Upper lobe of right lung (tissue), 1 donor: ENCODE measurements around the gene CLOCK. TPM values are rescaled to one million over a fixed set of nuclear protein-coding genes. Genes with fewer than 3 reads are reported as not detected.

Experiments
- ATAC-seq: fragments of 200-7000 bp; cut with Tn5 transposase; one replicate; pipeline ENCODE4 v1.9.1; 2020; ENCODE audit warnings: mild to moderate bottlenecking, moderate library complexity
- DNase-seq: peaks from one replicate; pipeline ENCODE4 v3.0.0-alpha.2; 2020
- H3K27ac ChIP-seq: fragments of 200-600 bp; one replicate; pipeline ENCODE4 v1.8.0; 2022
- H3K27me3 ChIP-seq: fragments of 200-600 bp; one replicate; pipeline ENCODE4 v1.8.0; 2022; ENCODE audit warnings: mild to moderate bottlenecking
- H3K36me3 ChIP-seq: fragments of 200-600 bp; one replicate; pipeline ENCODE4 v1.8.0; 2022
- H3K4me1 ChIP-seq: fragments of 200-600 bp; one replicate; pipeline ENCODE4 v1.8.0; 2022
- H3K4me3 ChIP-seq: fragments of 200-600 bp; one replicate; pipeline ENCODE4 v1.8.0; 2022; ENCODE audit warnings: mild to moderate bottlenecking
- H3K9me3 ChIP-seq: fragments of 200-600 bp; one replicate; pipeline ENCODE4 v1.8.0; 2022
- CTCF ChIP-seq: fragments of 200-600 bp; IDR thresholded peaks from one replicate; pipeline ENCODE4 v1.8.0; 2022; ENCODE audit warnings: antibody characterized with exemption
- intact Hi-C: fragments of 100-400 bp; cut with DNase I; formaldehyde crosslinking; loops from one replicate; pipeline ENCODE4 v1.11.0; 2022
- total RNA-seq: library from RNA; stranded (reverse); fragmentation: NEBNext Ultra II Directional; extraction: Animal tissue kit (Norgen Biotek cat#: 25700); gene quantifications from one replicate; pipeline ENCODE4 v1.2.1, GENCODE V29; 2021
- donor health status: DM: no; HTN: yes; CAD: no; lungs with severe emphysema.

CLOCK gene
- total RNA-seq, 1 donor from 2014 or later, result 24.2 TPM

GRCh38 chr4:55458164-55458563 is 88.5 kb downstream of the CLOCK start:
- no peak for ATAC-seq
- intact Hi-C loops, result no loop called here
- DNase-seq, result no peak
- Histone ChIP-seq H3K4me1 (no peaks in the 10 kb centered on the region), H3K27ac (no peak overlapping the region), H3K27me3 (no peaks in the 10 kb centered on the region), H3K9me3 (no peaks in the 10 kb centered on the region), H3K4me3 (no peak overlapping the region), H3K36me3 (peaks cover 13% of the 10 kb centered on the region)
- TF ChIP-seq CTCF, result no peak

- intact Hi-C loops, result no loop called here
- no peak for DNase-seq
- Histone ChIP-seq H3K27me3 (no peaks in the 10 kb centered on the region), H3K4me3 (no peak overlapping the region), H3K9me3 (no peaks in the 10 kb centered on the region), H3K36me3 (peaks cover 63% of the 10 kb centered on the region), H3K4me1 (no peaks in the 10 kb centered on the region), H3K27ac (no peak overlapping the region)
- no peak for ATAC-seq
- no peak for TF ChIP-seq CTCF
These were observed 96.1 kb downstream of the CLOCK start for GRCh38 chr4:55450566-55450965.

GRCh38 chr4:55447831-55448230 is 98.9 kb downstream of the CLOCK start:
- Histone ChIP-seq H3K4me1 (no peaks in the 10 kb centered on the region), H3K36me3 (peaks cover 66% of the 10 kb centered on the region), H3K4me3 (no peak overlapping the region), H3K27ac (no peak overlapping the region), H3K9me3 (no peaks in the 10 kb centered on the region), H3K27me3 (no peaks in the 10 kb centered on the region)
- TF ChIP-seq CTCF, result no peak
- intact Hi-C loops, result no loop called here
- ATAC-seq (no peak), DNase-seq (no peak)

DNA sequence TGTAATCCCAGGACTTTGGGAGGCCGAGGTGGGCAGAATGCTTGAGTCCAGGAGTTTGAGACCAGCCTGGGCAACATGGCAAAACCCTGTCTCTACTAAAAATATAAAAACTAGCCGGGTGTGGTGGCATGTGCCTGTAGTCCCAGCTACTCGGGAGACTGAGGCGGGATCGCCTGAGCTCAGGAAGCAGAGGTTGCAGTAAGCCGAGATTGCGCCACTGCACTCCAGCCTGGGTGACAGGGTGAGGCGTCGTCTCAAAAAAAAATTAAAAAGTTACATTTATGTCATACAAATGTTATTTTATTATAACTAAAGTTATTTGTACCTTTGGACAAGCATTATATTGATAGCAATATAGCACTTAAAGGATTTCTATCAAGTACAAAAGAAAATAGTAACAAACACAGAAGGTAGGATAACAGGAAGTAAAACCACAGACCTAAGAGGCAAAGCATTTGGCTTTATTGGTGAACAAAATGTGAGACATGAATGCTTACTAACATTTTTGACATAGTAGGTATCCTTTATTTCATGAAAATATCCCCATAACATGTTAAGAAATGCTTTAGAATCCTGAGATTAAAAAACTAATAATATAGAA is 99.5 kb downstream of the CLOCK start:
- Histone ChIP-seq H3K4me1 (no peaks in the 10 kb centered on the region), H3K36me3 (peaks cover 68% of the 10 kb centered on the region), H3K9me3 (no peaks in the 10 kb centered on the region), H3K27me3 (no peaks in the 10 kb centered on the region), H3K4me3 (no peak overlapping the region), H3K27ac (no peak overlapping the region)
- no peak for DNase-seq
- intact Hi-C loops, result no loop called here
- no peak for TF ChIP-seq CTCF
- no peak for ATAC-seq

GRCh38 chr4:55446578-55446922 is 100.2 kb downstream of the CLOCK start:
- Histone ChIP-seq H3K4me1 (no peaks in the 10 kb centered on the region), H3K27me3 (no peaks in the 10 kb centered on the region), H3K4me3 (no peak overlapping the region), H3K9me3 (no peaks in the 10 kb centered on the region), H3K36me3 (peaks cover 67% of the 10 kb centered on the region), H3K27ac (no peak overlapping the region)
- intact Hi-C loops, result no loop called here
- DNase-seq (no peak), ATAC-seq (no peak)
- no peak for TF ChIP-seq CTCF
